Rectal smooth muscle tissue (tissue), 1 donor: ENCODE data around the gene ARHGAP26.

ENCODE experiments used
- H3K27ac ChIP-seq: one replicate; pipeline ENCODE4 v1.7.0; 2013; ENCODE audit warnings: low read depth, low read length, inconsistent platforms
- H3K27me3 ChIP-seq: one replicate; pipeline ENCODE4 v1.7.0; 2013; ENCODE audit warnings: low read length; ENCODE audit not compliant: control insufficient read depth, insufficient read depth
- H3K36me3 ChIP-seq: one replicate; pipeline ENCODE4 v1.7.0; 2013; ENCODE audit warnings: low read length; ENCODE audit not compliant: control insufficient read depth, insufficient read depth
- H3K4me1 ChIP-seq: one replicate; pipeline ENCODE4 v1.7.0; 2013; ENCODE audit warnings: low read length; ENCODE audit not compliant: control insufficient read depth, insufficient read depth
- H3K4me3 ChIP-seq: one replicate; pipeline ENCODE4 v1.7.0; 2013; ENCODE audit warnings: low read length
- H3K9ac ChIP-seq: one replicate; pipeline ENCODE4 v1.7.0; 2013; ENCODE audit warnings: low read length

ARHGAP26 gene

GRCh38 chr5:142842994-142843905, 73.1 kb downstream of the ARHGAP26 start:
- Histone ChIP-seq H3K27me3 (no peaks in the 10 kb centered on the region), H3K36me3 (no peaks in the 10 kb centered on the region), H3K4me3 (no peak overlapping the region), H3K9ac (no peak overlapping the region), H3K27ac (no peak overlapping the region), H3K4me1 (peaks cover 30% of the 10 kb centered on the region)

- Histone ChIP-seq H3K27ac (no peak overlapping the region), H3K36me3 (no peaks in the 10 kb centered on the region), H3K4me1 (peaks cover 23% of the 10 kb centered on the region), H3K4me3 (no peak overlapping the region), H3K27me3 (no peaks in the 10 kb centered on the region), H3K9ac (no peak overlapping the region)
Observed at GRCh38 chr5:142844866-142845265, 74.7 kb downstream of the ARHGAP26 start.

DNA sequence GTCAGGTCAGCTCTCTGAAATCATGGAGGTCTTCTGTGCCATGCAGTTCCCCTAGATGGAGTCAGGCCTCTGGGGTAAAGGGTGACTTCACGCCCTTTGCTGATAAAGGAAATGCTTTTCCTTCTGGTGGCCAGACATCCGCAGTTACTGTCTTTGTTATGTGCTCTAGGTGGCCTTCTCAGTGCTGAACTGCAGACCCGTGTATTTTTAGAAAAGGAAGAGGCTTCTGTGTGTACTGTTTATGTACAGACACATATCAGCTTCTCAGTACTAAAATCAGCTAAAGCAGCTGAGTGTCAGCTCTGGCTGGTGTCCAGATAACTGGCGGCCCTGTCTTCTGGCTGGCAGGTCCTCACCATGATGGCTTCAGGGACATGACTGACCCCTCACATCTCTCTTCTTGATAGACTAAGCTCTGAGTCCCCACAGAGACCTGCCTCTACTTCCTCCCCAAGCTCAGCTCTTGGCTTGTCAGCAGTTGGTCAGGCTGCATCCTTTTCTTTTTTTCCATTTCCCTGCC, 75.3 kb downstream of the ARHGAP26 start:
- no peak overlapping the region for H3K4me3 ChIP-seq

DNA sequence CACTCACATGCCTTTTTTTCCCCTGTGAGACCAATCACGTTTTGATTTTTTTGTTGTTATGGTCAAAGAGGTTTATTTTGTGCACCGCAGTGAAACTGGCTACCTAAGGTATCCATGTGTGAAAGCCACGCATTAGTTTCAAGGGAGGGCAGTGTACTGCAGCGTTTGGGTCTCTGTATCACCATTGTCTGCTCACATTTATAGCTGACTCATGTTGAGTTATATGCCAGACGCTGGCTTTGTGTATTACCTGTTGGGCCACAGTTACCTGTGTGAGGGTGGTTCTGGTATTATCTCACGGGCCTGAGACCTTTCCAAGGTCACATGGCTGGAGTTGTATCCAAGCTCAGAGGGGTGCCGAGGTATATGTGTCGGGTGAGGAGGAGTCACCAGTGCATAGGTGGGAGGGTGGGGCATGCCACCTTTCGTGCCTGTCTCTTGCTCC, 75.8 kb downstream of the ARHGAP26 start:
- H3K36me3 ChIP-seq: no peaks in the 10 kb centered on the region
- H3K4me3 ChIP-seq: no peak overlapping the region
- peaks cover 12% of the 10 kb centered on the region for H3K4me1 ChIP-seq
- H3K27ac ChIP-seq: no peak overlapping the region
- H3K9ac ChIP-seq: no peak overlapping the region
- H3K27me3 ChIP-seq: no peaks in the 10 kb centered on the region

More for the DNA sequence above, 75.3 kb downstream of the ARHGAP26 start:
- Histone ChIP-seq H3K9ac (no peak overlapping the region), H3K27ac (no peak overlapping the region), H3K27me3 (no peaks in the 10 kb centered on the region), H3K36me3 (no peaks in the 10 kb centered on the region), H3K4me1 (peaks cover 17% of the 10 kb centered on the region)

- H3K4me3 ChIP-seq: no peak overlapping the region
- H3K27ac ChIP-seq: no peak overlapping the region
- H3K27me3 ChIP-seq: no peaks in the 10 kb centered on the region
- H3K4me1 ChIP-seq: peaks cover 8% of the 10 kb centered on the region
- H3K36me3 ChIP-seq: no peaks in the 10 kb centered on the region
- no peak overlapping the region for H3K9ac ChIP-seq
Observed at GRCh38 chr5:142846406-142846805, 76.2 kb downstream of the ARHGAP26 start.

DNA sequence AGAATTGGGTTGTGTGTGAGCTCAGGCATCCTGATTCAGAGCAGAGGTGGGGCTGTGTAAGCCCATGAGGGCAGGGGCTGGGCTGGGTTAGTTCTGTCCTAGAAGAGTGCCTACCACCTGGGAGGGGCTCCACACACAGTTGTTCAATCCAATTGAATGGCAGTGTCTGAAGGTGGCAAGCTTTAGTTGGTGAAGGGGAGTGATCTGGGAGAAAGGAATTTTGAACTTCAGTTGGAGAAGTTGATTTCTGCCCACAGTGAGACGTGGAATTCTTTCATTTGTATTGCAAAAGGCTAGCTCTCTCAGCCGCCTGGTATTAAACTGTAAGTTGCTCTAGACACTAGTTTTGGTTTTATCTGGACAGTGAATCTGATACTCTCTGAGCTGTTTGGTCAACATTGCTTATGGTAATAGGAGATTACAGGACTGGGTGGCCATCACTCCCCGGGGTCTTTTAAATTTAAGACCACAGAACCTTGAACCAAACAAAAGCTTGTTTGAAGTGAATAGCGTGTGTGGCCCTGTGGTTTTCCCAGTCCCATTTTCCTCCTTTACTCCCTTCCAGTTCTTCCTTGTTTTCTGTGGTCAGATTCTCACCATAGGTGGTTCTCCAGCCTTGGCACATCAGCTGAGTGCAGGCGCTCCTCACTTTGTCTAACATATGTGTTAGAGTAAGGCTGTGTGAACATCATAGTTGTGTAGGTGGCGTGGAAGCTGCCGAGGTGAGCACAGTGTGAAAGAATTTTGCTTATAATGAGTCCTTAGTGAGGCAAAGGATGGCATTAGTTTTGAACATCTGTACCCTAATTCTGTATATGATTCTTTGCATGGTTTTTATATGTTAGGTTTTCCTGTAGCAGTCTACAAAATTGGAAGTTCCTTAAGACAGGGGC, 78.0 kb downstream of the ARHGAP26 start:
- Histone ChIP-seq H3K27ac (no peak overlapping the region), H3K36me3 (no peaks in the 10 kb centered on the region), H3K4me3 (no peak overlapping the region), H3K27me3 (no peaks in the 10 kb centered on the region), H3K9ac (no peak overlapping the region), H3K4me1 (peaks cover 6% of the 10 kb centered on the region)

DNA sequence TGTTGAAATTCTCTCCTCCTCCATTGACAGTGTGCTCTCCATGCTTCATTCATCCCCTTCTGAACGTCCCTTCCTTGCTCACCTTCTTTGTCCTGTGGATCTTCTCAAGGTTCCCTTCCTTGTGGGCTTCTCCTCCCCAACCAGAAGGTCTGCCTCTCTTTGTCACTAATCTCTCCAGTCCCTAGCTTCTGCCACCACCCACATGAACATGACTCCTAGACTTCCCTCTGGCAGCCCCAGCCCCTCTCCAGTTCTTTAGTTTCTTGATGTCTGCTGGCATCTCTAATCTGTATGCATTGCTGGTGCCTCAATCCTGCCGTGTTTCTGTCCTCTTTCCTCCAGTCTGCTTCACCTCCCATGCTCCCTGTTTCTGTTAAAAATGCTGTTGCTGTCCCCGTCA, 79.3 kb downstream of the ARHGAP26 start:
- H3K27me3 ChIP-seq: no peaks in the 10 kb centered on the region
- H3K9ac ChIP-seq: no peak overlapping the region
- no peak overlapping the region for H3K27ac ChIP-seq
- no peak overlapping the region for H3K4me3 ChIP-seq
- H3K36me3 ChIP-seq: no peaks in the 10 kb centered on the region
- no peaks in the 10 kb centered on the region for H3K4me1 ChIP-seq

DNA sequence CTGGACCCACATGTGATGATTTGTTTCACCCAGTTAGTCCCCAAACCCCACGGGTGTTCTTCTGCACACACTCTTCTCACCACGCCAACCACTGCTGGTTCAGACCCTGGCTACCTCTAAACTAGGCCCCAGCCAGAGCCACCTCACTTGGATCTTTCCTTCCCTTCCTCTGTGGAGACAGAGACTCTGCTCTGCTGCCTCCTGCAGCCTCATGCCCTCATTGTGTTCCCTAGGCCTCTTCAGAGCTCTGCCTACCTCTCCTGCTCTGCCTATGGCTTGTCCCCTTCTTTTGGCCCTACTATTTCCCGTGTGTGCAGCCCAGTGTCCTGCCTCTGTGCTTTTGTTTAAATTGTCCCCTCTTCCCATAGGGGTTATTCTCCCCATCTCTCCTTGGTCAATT, 79.7 kb downstream of the ARHGAP26 start:
- Histone ChIP-seq H3K9ac (no peak overlapping the region), H3K36me3 (no peaks in the 10 kb centered on the region), H3K27me3 (no peaks in the 10 kb centered on the region), H3K27ac (no peak overlapping the region), H3K4me1 (no peaks in the 10 kb centered on the region), H3K4me3 (no peak overlapping the region)

- Histone ChIP-seq H3K4me3 (no peak overlapping the region), H3K27ac (no peak overlapping the region), H3K9ac (no peak overlapping the region), H3K36me3 (no peaks in the 10 kb centered on the region), H3K4me1 (no peaks in the 10 kb centered on the region), H3K27me3 (no peaks in the 10 kb centered on the region)
Observed at GRCh38 chr5:142851731-142852130, 81.6 kb downstream of the ARHGAP26 start.

DNA sequence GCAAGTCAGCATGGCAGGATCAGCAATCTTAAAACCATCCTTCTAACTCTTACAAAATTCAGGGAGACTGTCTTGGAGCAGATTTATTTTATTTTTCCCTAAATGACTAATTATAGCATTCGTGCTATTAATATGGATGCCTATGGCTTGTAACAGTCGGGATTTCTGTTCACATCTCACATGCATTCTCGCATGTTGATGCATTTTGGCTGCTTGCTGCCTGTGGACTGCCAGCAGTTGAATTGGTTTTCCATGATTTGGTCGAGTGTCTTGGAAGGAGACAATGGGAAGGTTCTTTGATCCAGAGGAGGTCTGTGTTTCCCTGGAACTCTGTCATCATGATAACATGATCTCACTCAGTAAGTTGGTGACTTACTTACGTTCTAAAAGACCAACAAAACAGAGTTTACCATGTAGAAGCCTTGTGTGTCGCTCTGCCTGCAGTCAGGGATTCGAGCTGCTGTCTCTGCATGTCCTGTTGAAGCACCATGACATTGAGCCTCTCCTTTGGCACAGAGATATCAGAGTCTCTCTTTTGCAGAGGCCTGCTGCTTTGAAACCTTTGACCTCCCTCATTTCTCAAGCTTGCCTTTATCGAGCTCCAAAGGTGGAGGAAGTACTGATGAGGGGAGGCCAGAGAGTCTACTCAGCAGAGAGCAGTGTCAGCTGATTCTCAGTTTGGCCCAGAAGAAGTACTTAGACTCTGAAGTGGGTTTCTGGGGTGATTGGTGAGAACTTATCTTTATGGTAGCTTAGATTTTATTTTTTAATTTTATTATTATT, 82.4 kb downstream of the ARHGAP26 start:
- Histone ChIP-seq H3K27me3 (no peaks in the 10 kb centered on the region), H3K36me3 (no peaks in the 10 kb centered on the region), H3K9ac (no peak overlapping the region), H3K4me1 (peaks cover 6% of the 10 kb centered on the region), H3K4me3 (no peak overlapping the region), H3K27ac (no peak overlapping the region)

DNA sequence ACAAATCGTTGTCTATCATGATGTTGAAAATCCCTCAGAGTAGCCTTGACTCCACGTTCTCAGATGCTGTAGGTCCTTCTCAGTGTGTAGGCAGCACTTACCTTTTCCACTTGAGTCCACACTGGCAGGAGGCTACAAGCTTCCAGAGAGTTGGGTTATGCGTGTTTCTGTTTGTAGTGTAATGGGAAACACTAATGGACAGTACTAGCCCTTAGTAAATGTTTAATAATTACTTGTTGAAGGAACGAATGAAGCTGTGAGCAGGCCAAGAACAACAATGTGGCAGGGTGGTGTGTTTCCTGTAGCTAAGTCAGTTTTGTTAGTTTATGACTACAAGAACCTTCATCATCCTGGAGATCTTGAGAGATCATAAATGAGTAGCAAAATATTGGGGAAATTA, 83.5 kb downstream of the ARHGAP26 start:
- Histone ChIP-seq H3K27ac (no peak overlapping the region), H3K4me1 (peaks cover 7% of the 10 kb centered on the region), H3K4me3 (no peak overlapping the region), H3K9ac (no peak overlapping the region), H3K36me3 (no peaks in the 10 kb centered on the region), H3K27me3 (no peaks in the 10 kb centered on the region)
